ENCODE results near the gene CFDP1.

The CFDP1 gene

DNA sequence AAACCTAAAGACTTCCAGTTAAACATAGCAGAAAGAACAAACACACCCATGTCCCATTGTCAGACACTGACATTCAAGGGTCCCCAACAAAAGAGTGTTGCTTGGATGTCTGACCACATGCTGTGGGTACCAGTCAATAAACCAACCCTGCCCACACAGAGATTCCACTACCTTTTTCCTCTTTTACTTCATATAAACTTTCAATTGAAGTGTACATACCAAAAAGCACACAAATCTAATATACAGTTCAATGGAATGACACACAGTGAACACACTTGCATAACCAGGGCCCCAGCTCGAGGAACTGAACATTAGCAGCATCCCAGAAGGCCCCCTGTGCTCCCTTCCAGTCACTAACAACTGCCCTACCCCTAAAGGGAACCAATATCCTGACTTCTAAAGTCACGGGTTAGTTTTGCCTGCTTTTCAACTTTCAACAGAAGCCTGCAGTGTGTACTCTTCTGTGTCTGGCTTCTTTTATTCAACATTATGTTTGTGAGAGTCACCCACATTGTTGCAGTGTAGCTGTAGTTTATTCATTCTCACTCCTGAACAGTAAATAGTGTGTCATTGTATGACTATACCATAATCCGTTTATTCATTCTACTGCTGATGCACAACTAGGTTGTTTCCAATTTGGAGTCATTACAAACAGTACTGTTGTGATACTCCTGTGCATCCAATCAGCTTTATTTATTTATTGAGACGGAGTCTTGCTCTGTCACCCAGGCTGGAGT is 18.0 kb downstream of the CFDP1 start:
- no peak overlapping the region for H3K9ac ChIP-seq
- peaks cover 9% of the 10 kb centered on the region for H3K4me1 ChIP-seq
- no peak overlapping the region for H3K27ac ChIP-seq
- no peak for TF ChIP-seq Cebpa-rat (IDR thresholded peaks at IDR 0.05)
- H3K36me3 ChIP-seq = peaks cover 35% of the 10 kb centered on the region
- H3K4me2 ChIP-seq = no peak overlapping the region
- peaks cover 57% of the 10 kb centered on the region for H4K20me1 ChIP-seq
- no peaks in the 10 kb centered on the region for H3K27me3 ChIP-seq
- no peaks in the 10 kb centered on the region for H3K9me3 ChIP-seq
- no peak overlapping the region for H3K4me3 ChIP-seq

GRCh38 chr16:75413951-75414350 is 19.4 kb downstream of the CFDP1 start:
- H3K4me1 ChIP-seq = peaks cover 6% of the 10 kb centered on the region; the same call in 1 of the 2 replicates
- no peak overlapping the region for H3K9ac ChIP-seq
- H3K27me3 ChIP-seq = no peaks in the 10 kb centered on the region
- H3K27ac ChIP-seq = no peak overlapping the region
- H3K36me3 ChIP-seq = peaks cover 49% of the 10 kb centered on the region
- TF ChIP-seq Cebpa-rat (IDR thresholded peaks at IDR 0.05) = no peak
- no peak overlapping the region for H3K4me2 ChIP-seq
- H3K4me3 ChIP-seq = no peak overlapping the region
- no peaks in the 10 kb centered on the region for H3K9me3 ChIP-seq
- H4K20me1 ChIP-seq = peaks cover 56% of the 10 kb centered on the region

DNA sequence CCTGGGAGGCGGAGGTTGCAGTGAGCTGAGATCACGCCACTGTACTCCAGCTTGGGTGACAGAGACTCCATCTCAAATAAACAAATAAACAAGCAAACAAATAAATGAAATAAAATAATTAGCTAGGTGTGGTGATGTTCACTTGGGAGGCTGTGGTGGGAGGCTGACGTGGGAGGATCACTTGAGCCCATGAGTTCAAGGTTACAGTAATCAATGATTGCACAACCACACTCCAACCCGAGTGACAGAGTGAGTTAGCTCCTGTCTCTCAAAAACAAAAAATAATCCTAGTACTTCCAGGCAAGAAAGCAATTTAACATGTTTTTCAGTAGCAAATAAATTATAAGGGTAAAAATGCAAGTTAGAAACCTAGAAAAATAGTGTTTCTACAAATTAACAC is 26.4 kb downstream of the CFDP1 start:
- H3K4me3 ChIP-seq = no peak overlapping the region
- no peaks in the 10 kb centered on the region for H3K9me3 ChIP-seq
- TF ChIP-seq Cebpa-rat (IDR thresholded peaks at IDR 0.05) = 0 out of 2 replicates have a peak, but pooled peaks have one; percentile 34
- H3K4me2 ChIP-seq = no peak overlapping the region
- H3K27me3 ChIP-seq = no peaks in the 10 kb centered on the region
- peaks cover 23% of the 10 kb centered on the region for H3K4me1 ChIP-seq
- no peak overlapping the region for H3K27ac ChIP-seq
- peaks cover 64% of the 10 kb centered on the region for H3K36me3 ChIP-seq
- no peak overlapping the region for H3K9ac ChIP-seq
- no peaks in the 10 kb centered on the region; the same call in none of the 2 replicates for H4K20me1 ChIP-seq

- H3K4me2 ChIP-seq = no peak overlapping the region
- H3K9me3 ChIP-seq = no peaks in the 10 kb centered on the region
- peaks cover 17% of the 10 kb centered on the region for H3K4me1 ChIP-seq
- peaks cover 55% of the 10 kb centered on the region for H3K36me3 ChIP-seq
- no peak overlapping the region for H3K4me3 ChIP-seq
- H3K27ac ChIP-seq = no peak overlapping the region
- H3K9ac ChIP-seq = no peak overlapping the region
- H3K27me3 ChIP-seq = no peaks in the 10 kb centered on the region
- TF ChIP-seq Cebpa-rat (IDR thresholded peaks at IDR 0.05) = no peak
- H4K20me1 ChIP-seq = no peaks in the 10 kb centered on the region; the same call in none of the 2 replicates
Observed at GRCh38 chr16:75402821-75403475, 30.4 kb downstream of the CFDP1 start.

- no peaks in the 10 kb centered on the region; the same call in none of the 2 replicates for H4K20me1 ChIP-seq
- peak overlapping the region; percentile 51; the same call in 1 of the 2 replicates for H3K9ac ChIP-seq
- H3K36me3 ChIP-seq = peaks cover 61% of the 10 kb centered on the region
- no peaks in the 10 kb centered on the region for H3K9me3 ChIP-seq
- no peak for TF ChIP-seq Cebpa-rat (IDR thresholded peaks at IDR 0.05)
- H3K27me3 ChIP-seq = no peaks in the 10 kb centered on the region
- no peak overlapping the region for H3K27ac ChIP-seq
- no peak overlapping the region for H3K4me3 ChIP-seq
- peak overlapping the region; percentile 55; the same call in 1 of the 2 replicates for H3K4me2 ChIP-seq
- peaks cover 10% of the 10 kb centered on the region for H3K4me1 ChIP-seq
Observed at GRCh38 chr16:75402159-75402820, 31.0 kb downstream of the CFDP1 start.

DNA sequence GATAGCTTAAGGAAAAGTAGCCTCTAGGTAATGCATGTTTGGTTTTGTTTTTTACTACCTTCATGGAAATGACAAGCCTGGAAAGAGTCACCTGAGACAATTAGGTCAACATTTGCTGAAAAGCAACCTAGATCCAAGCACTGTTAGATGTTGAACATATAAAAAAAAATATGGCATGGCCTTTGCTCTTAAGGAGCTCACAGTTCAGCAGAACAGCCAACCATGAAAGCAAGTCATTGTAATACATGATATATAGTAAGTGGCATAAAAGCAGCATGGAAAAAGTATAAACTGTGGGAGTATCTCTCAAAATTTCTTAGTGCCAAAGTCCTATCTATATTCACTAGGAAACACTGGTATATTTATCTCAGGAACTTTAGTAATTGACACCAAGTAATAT is 31.6 kb downstream of the CFDP1 start:
- no peak overlapping the region for H3K4me3 ChIP-seq
- no peaks in the 10 kb centered on the region; the same call in 1 of the 2 replicates for H4K20me1 ChIP-seq
- H3K27me3 ChIP-seq = no peaks in the 10 kb centered on the region
- no peaks in the 10 kb centered on the region for H3K9me3 ChIP-seq
- no peak for TF ChIP-seq Cebpa-rat (IDR thresholded peaks at IDR 0.05)
- H3K27ac ChIP-seq = no peak overlapping the region
- H3K4me1 ChIP-seq = peaks cover 10% of the 10 kb centered on the region
- peak overlapping the region; percentile 55; the same call in 1 of the 2 replicates for H3K4me2 ChIP-seq
- H3K9ac ChIP-seq = 0 out of 2 replicates have a peak overlapping the region, but pooled peaks have one; percentile 51
- peaks cover 59% of the 10 kb centered on the region for H3K36me3 ChIP-seq

DNA sequence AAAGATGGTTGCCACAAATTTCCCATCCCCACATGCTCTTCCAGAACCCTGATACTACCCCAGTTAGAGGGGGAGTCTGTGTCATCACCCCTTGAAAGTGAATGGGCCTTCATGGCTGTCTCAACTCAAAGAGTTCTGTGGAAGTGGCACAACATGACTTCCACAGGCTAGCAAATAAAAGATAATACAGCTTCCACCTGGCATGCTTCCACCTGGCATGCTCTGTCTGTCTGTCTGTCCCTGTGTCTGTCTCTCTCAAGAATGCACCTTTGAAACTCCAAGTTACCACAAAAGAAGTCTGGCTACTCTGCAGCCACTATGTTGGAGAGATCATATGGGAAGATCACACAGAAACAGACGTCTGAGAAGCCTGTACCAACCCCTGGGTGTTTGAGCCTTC is 35.0 kb downstream of the CFDP1 start:
- H3K27me3 ChIP-seq = no peaks in the 10 kb centered on the region
- H3K4me3 ChIP-seq = no peak overlapping the region
- H3K9ac ChIP-seq = no peak overlapping the region
- no peaks in the 10 kb centered on the region; the same call in 1 of the 2 replicates for H4K20me1 ChIP-seq
- peaks cover 52% of the 10 kb centered on the region for H3K36me3 ChIP-seq
- H3K4me1 ChIP-seq = peaks cover 10% of the 10 kb centered on the region
- no peak overlapping the region for H3K4me2 ChIP-seq
- no peak for TF ChIP-seq Cebpa-rat (IDR thresholded peaks at IDR 0.05)
- H3K9me3 ChIP-seq = no peaks in the 10 kb centered on the region
- H3K27ac ChIP-seq = no peak overlapping the region

DNA sequence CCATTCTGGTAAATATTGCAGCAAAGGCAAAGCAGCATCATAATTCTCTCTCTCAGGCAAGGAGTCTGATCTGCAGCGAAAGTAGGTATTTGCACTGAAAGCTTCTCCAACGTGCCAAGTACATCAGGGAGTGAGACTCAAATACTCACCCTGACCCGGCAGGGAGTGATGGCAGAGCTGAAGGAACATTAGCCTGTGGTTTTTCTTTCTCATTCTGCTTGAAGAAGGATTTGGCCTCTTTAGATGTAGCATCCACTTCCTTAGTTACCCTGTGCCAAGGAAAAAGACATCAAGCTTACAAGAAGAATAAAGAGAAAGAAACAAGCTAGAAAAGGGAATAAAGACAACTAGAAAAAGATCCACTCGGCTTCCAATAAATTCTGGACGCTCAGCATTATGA is 38.4 kb downstream of the CFDP1 start:
- 0 out of 2 replicates have a peak, but pooled peaks cover 4% of the 10 kb centered on the region for H4K20me1 ChIP-seq
- no peak for TF ChIP-seq Cebpa-rat (IDR thresholded peaks at IDR 0.05)
- no peaks in the 10 kb centered on the region for H3K9me3 ChIP-seq
- H3K4me3 ChIP-seq = no peak overlapping the region
- peaks cover 10% of the 10 kb centered on the region for H3K4me1 ChIP-seq
- no peak overlapping the region for H3K9ac ChIP-seq
- H3K4me2 ChIP-seq = no peak overlapping the region
- no peak overlapping the region for H3K27ac ChIP-seq
- peaks cover 70% of the 10 kb centered on the region for H3K36me3 ChIP-seq
- no peaks in the 10 kb centered on the region for H3K27me3 ChIP-seq

- Histone ChIP-seq H3K27me3 (no peaks in the 10 kb centered on the region), H3K4me1 (peaks cover 21% of the 10 kb centered on the region), H3K9me3 (no peaks in the 10 kb centered on the region), H3K9ac (no peak overlapping the region), H3K4me3 (no peak overlapping the region), H4K20me1 (peaks cover 8% of the 10 kb centered on the region; the same call in 1 of the 2 replicates), H3K27ac (no peak overlapping the region), H3K36me3 (peaks cover 71% of the 10 kb centered on the region), H3K4me2 (no peak overlapping the region)
- TF ChIP-seq Cebpa-rat (IDR thresholded peaks at IDR 0.05) = no peak
Observed at GRCh38 chr16:75392906-75393305, 40.4 kb downstream of the CFDP1 start.
